CD4-positive, alpha-beta T cell (primary cell): ENCODE data around the gene GCLC. TPM values are rescaled to one million over a fixed set of nuclear protein-coding genes. Genes with fewer than 3 reads are reported as not detected.

ENCODE experiments used
- ATAC-seq: fragments of 200-7000 bp; cut with Tn5 transposase; one replicate; pipeline ENCODE4 v1.10.0; 2022; ENCODE audit warnings: mild to moderate bottlenecking; ENCODE audit not compliant: poor library complexity
- CTCF ChIA-PET: fragments of 350-600 bp; sonication (Branson Sonifier 250); formaldehyde crosslinking; loops from one replicate; lab custom pipeline; 2021; ENCODE audit warnings: antibody characterized with exemption, inconsistent platforms; lab: Charles Lee
- POLR2A ChIA-PET: fragments of 350-600 bp; sonication (Branson Sonifier 250); formaldehyde crosslinking; loops from one replicate; lab custom pipeline; 2021; ENCODE audit warnings: antibody characterized with exemption, inconsistent platforms; lab: Charles Lee
- DNase-seq, 14 experiments: peaks; one replicate each; pipeline ENCODE4 v3.0.0-alpha.2; 2013 to 2020; ENCODE audit warnings: mixed read lengths in 2 of 14
- H3K27ac ChIP-seq, 2 donors: one replicate each; pipeline versions ENCODE4 v1.5.1 to v1.7.0; 2013; ENCODE audit warnings: low read length in 2 of 2, low read depth in 1 of 2, mild to moderate bottlenecking in 1 of 2
- H3K27me3 ChIP-seq, 2 experiments: 1 replicate in 1 of 2; 2 replicates in 1 of 2; pipeline versions ENCODE4 v1.6.1 to v1.7.0; 2013; ENCODE audit warnings: low read length in 2 of 2, control low read depth in 1 of 2, mild to moderate bottlenecking in 1 of 2, moderate library complexity in 1 of 2; ENCODE audit not compliant: insufficient read depth in 2 of 2, control insufficient read depth in 1 of 2
- H3K36me3 ChIP-seq: one replicate; pipeline ENCODE4 v1.6.1; 2013; ENCODE audit warnings: low read length, control low read depth; ENCODE audit not compliant: insufficient read depth
- H3K4me1 ChIP-seq: one replicate; pipeline ENCODE4 v1.6.1; 2013; ENCODE audit warnings: low read length, control low read depth; ENCODE audit not compliant: insufficient read depth
- H3K4me3 ChIP-seq: one replicate; pipeline ENCODE4 v1.5.1; 2013; ENCODE audit warnings: mild to moderate bottlenecking, low read length, moderate library complexity
- H3K9me3 ChIP-seq, 2 experiments: 1 replicate in 1 of 2; 2 replicates in 1 of 2; pipeline versions ENCODE4 v1.6.1 to v1.7.0; 2013; ENCODE audit warnings: low read length in 2 of 2, mild to moderate bottlenecking in 2 of 2, control low read depth in 1 of 2, moderate library complexity in 1 of 2; ENCODE audit not compliant: control insufficient read depth in 1 of 2, insufficient read depth in 1 of 2
- H3K27ac Mint-ChIP-seq: one replicate; pipeline ENCODE4 v1.8.0; 2020; ENCODE audit warnings: mixed read lengths
- H3K27me3 Mint-ChIP-seq: one replicate; pipeline ENCODE4 v1.8.0; 2021; ENCODE audit warnings: mixed read lengths
- H3K36me3 Mint-ChIP-seq: one replicate; pipeline ENCODE4 v1.8.0; 2021; ENCODE audit warnings: low read depth, mixed read lengths
- H3K4me1 Mint-ChIP-seq: one replicate; pipeline ENCODE4 v1.8.0; 2021; ENCODE audit warnings: low read depth, mixed read lengths
- H3K4me3 Mint-ChIP-seq: one replicate; pipeline ENCODE4 v1.8.0; 2020; ENCODE audit warnings: mild to moderate bottlenecking, mixed read lengths
- H3K9me3 Mint-ChIP-seq: one replicate; pipeline ENCODE4 v1.8.0; 2020; ENCODE audit warnings: mixed read lengths
- intact Hi-C, 2 experiments: fragments of 100-400 bp; cut with DNase I in 1 of 2; cut with micrococcal nuclease in 1 of 2; formaldehyde crosslinking; loops; one replicate each; pipeline versions ENCODE4 v1.15.1 to v1.9.0; 2023 to 2025; cut with DNase I, micrococcal nuclease
- total RNA-seq, 174 experiments: library from RNA in 2 of 174; stranded (reverse) in 2 of 174; gene quantifications; one replicate each; pipeline ENCODE4 v1.2.3 and lab custom pipeline; 2021 to 2026
- TF ChIP-seq, protein P1 (sequence below): fragments of 200-600 bp; IDR thresholded peaks from one replicate; pipeline ENCODE4 v1.8.0; 2022; ENCODE audit warnings: antibody characterized with exemption, mild to moderate bottlenecking

Gene GCLC
- total RNA-seq, 2 experiments from 2014 or later = 8.9 to 10.1 TPM

DNA sequence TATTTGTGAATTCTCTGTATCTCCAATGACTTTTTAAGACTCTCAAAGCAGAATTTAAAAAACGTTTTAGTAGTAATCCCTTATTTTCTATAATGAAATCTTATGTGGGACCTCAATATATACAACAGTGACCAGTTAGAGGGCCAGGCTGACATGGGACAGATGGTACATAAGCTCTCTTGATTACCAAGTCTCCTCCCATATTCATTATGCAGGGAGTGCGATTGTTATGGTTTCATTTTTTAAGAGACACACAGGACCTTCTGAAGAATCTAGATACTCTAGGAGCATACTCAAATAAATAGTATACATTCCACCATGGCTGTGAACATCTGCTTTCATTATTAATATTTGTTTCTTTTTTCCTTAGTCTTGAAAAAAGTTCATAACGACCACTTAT, 43.5 kb downstream of the GCLC start:
- CTCF ChIA-PET = interaction anchor here (0.9 kb wide), 1 partner anchor 17 kb away, joined by 3 read pairs; no protein-coding TSS in a partner anchor
- Histone ChIP-seq H3K27me3 (no peaks in the 10 kb centered on the region), H3K9me3 (no peaks in the 10 kb centered on the region), H3K27ac (no peak overlapping the region), H3K4me3 (no peak overlapping the region), H3K36me3 (peaks cover 40% of the 10 kb centered on the region), H3K4me1 (no peaks in the 10 kb centered on the region)
- TF ChIP-seq, protein P1, sequence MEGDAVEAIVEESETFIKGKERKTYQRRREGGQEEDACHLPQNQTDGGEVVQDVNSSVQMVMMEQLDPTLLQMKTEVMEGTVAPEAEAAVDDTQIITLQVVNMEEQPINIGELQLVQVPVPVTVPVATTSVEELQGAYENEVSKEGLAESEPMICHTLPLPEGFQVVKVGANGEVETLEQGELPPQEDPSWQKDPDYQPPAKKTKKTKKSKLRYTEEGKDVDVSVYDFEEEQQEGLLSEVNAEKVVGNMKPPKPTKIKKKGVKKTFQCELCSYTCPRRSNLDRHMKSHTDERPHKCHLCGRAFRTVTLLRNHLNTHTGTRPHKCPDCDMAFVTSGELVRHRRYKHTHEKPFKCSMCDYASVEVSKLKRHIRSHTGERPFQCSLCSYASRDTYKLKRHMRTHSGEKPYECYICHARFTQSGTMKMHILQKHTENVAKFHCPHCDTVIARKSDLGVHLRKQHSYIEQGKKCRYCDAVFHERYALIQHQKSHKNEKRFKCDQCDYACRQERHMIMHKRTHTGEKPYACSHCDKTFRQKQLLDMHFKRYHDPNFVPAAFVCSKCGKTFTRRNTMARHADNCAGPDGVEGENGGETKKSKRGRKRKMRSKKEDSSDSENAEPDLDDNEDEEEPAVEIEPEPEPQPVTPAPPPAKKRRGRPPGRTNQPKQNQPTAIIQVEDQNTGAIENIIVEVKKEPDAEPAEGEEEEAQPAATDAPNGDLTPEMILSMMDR = no peak
- Mint-ChIP-seq H3K27me3 (no peaks in the 10 kb centered on the region), H3K36me3 (peaks cover 66% of the 10 kb centered on the region), H3K4me3 (no peak overlapping the region), H3K4me1 (no peaks in the 10 kb centered on the region), H3K27ac (no peak overlapping the region), H3K9me3 (no peaks in the 10 kb centered on the region)
- no peak for DNase-seq
- no peak for ATAC-seq
- POLR2A ChIA-PET = no interaction called here
- intact Hi-C loops = no loop called here

DNA sequence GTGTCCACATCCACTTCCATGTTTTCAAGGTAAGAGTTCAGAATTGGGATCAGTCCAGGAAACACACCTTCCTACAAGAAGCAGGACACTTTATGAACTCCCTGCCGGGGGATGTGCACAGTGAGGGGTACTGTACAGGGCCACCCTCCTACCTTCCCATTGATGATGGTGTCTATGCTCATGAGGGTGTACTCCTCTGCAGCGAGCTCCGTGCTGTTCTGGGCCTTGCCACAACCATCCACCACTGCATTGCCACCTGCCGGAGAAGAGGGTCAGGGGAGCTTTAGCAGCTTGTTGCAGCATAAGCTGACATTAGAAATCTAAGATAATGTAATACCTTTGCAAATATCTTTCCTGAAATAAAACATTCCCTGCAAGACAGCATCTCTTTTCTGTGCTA, 44.8 kb downstream of the GCLC start:
- intact Hi-C loops = no loop called here
- no peak for DNase-seq
- no peak overlapping the region for H3K4me3 ChIP-seq
- H3K4me3 Mint-ChIP-seq = no peak overlapping the region
- no peaks in the 10 kb centered on the region for H3K4me1 ChIP-seq
- H3K27ac Mint-ChIP-seq = no peak overlapping the region
- TF ChIP-seq, protein P1 = no peak
- peaks cover 28% of the 10 kb centered on the region for H3K36me3 ChIP-seq
- no peaks in the 10 kb centered on the region for H3K9me3 ChIP-seq
- ChIA-PET POLR2A (no interaction called here), CTCF (interaction anchor here (1.5 kb wide), 1 partner anchor 123 kb away, joined by 3 read pairs; no protein-coding TSS in a partner anchor)
- ATAC-seq = no peak
- H3K27ac ChIP-seq = no peak overlapping the region
- H3K9me3 Mint-ChIP-seq = no peaks in the 10 kb centered on the region
- H3K27me3 ChIP-seq = no peaks in the 10 kb centered on the region
- H3K27me3 Mint-ChIP-seq = no peaks in the 10 kb centered on the region
- no peaks in the 10 kb centered on the region for H3K4me1 Mint-ChIP-seq
- peaks cover 52% of the 10 kb centered on the region for H3K36me3 Mint-ChIP-seq

DNA sequence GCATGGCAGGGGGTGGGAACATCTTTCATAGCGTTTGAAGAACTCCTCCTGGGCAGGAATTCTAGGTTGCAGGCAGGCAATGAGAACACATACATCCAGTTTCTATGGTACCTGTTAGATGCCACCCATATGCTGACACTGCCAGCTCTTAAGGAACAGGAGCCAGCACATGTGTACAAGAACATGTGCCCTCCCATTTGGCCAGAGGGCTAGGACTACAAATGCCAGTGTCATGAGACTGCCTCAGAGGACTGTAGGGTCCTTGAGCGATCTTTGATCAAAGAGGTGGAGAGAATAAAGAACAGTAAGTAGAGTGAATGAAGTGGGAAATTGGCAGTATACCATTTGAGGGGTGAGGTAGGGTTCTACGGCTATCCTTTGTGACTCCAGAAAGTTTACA, 45.8 kb downstream of the GCLC start:
- intact Hi-C loops = loop anchor here in 1 of 2 experiments (5.0 kb wide), 1 partner anchor 43 kb away; no protein-coding TSS in a partner anchor

More for the DNA sequence above, 45.8 kb downstream of the GCLC start:
- no peak overlapping the region for H3K4me3 Mint-ChIP-seq
- TF ChIP-seq, protein P1 = no peak
- H3K36me3 Mint-ChIP-seq = peaks cover 44% of the 10 kb centered on the region
- no peak for DNase-seq
- H3K4me3 ChIP-seq = no peak overlapping the region
- no peak overlapping the region for H3K27ac Mint-ChIP-seq
- H3K27ac ChIP-seq = no peak overlapping the region
- no peaks in the 10 kb centered on the region for H3K4me1 Mint-ChIP-seq
- CTCF ChIA-PET = interaction anchor here (1.5 kb wide), 1 partner anchor 124 kb away, joined by 3 read pairs; no protein-coding TSS in a partner anchor
- peaks cover 18% of the 10 kb centered on the region for H3K36me3 ChIP-seq
- no peaks in the 10 kb centered on the region for H3K27me3 ChIP-seq
- no peak for ATAC-seq
- H3K4me1 ChIP-seq = no peaks in the 10 kb centered on the region
- POLR2A ChIA-PET = no interaction called here
- H3K27me3 Mint-ChIP-seq = peaks cover 5% of the 10 kb centered on the region
- no peaks in the 10 kb centered on the region for H3K9me3 Mint-ChIP-seq
- no peaks in the 10 kb centered on the region for H3K9me3 ChIP-seq
